NCI-H2227 treated with DMSO at 0.1 percent for 48 hours (cell line): ENCODE measurements around the gene ZNF772.

Source experiments
- DNase-seq: peaks from one replicate; lab custom pipeline; 2025; lab: John Stamatoyannopoulos, UW

ZNF772 gene

GRCh38 chr19:57435062-57435978 lies 42.0 kb downstream of the ZNF772 start, which contains the start of gene ZNF749:
ZNF749 (plus strand) TSS chr19:57435325; CDS start chr19:57435579, 254 bp downstream.
- DNase-seq, result peak; percentile 100

GRCh38 chr19:57434386-57435061 lies 42.8 kb downstream of the ZNF772 start:
- DNase-seq, result no peak

GRCh38 chr19:57421037-57421436 lies 56.3 kb downstream of the ZNF772 start:
- DNase-seq, result no peak

GRCh38 chr19:57419439-57419838 lies 57.9 kb downstream of the ZNF772 start:
- DNase-seq, result no peak
